ENCODE measurements around the gene CADPS2. TPM values are rescaled to one million over a fixed set of nuclear protein-coding genes. Genes with fewer than 3 reads are reported as not detected.

CADPS2 gene
- polyA plus RNA-seq, 1 donor (not counting 4 experiments of a cell fraction or from before 2014, with no cell fraction given), result 0.35 TPM

DNA sequence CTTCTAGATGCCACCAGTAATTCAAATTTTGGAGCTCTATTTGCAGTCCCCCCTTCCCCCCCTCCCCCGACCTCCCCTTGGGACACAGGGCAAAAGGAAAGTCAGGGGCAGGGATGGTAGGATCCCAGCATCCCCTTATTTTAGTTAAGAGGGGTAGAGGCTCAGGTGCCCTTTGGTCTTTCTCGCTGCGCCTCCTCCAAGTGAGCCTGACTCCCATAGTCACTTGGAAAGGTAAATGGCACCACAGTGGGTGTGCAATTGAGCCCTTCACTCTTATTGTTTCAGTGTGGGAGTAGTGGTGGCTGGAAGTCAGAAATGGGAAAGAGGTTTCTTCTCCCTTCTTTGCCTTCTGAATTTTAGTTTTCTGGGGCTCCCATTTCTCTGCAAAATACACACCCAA lies 573.5 kb downstream of the CADPS2 start:
- no peak for DNase-seq (ENCODE audit: low read depth, low spot score)
- Histone ChIP-seq H3K79me2 (ENCODE audit: control insufficient read depth, insufficient read depth, low read length) (no peaks in the 10 kb centered on the region), H3K27ac (ENCODE audit: control insufficient read depth, insufficient read depth, low read length) (no peak overlapping the region), H3K27me3 (ENCODE audit: control insufficient read depth, extremely low read depth, insufficient read depth, low read length) (peaks cover 87% of the 10 kb centered on the region), H3K4me1 (ENCODE audit: control insufficient read depth, extremely low read depth, insufficient read depth, low read length) (no peaks in the 10 kb centered on the region), H3K9ac (ENCODE audit: control insufficient read depth, extremely low read depth, insufficient read depth, low read length) (no peak overlapping the region), H3K9me1 (ENCODE audit: control insufficient read depth, extremely low read depth, insufficient read depth, low read length) (no peaks in the 10 kb centered on the region), H3K4me2 (ENCODE audit: control insufficient read depth, extremely low read depth, insufficient read depth, low read depth, low read length) (no peak overlapping the region), H3K9me3 (ENCODE audit: control insufficient read depth, low read depth, low read length) (no peaks in the 10 kb centered on the region), H3K36me3 (ENCODE audit: control insufficient read depth in 2 of 2, extremely low read depth in 1 of 2, insufficient read depth in 2 of 2, low read length in 2 of 2) (no peaks in the 10 kb centered on the region), H2AFZ (ENCODE audit: control insufficient read depth, low read length) (no peak overlapping the region), H3K4me3 (ENCODE audit: control insufficient read depth in 2 of 3, extremely low read depth in 1 of 3, insufficient read depth in 2 of 3, low read depth in 1 of 3, low read length in 3 of 3) (no peak overlapping the region), H4K20me1 (ENCODE audit: control insufficient read depth, extremely low read depth, insufficient read depth, low read length) (no peaks in the 10 kb centered on the region)
- dilution Hi-C loops (cut with MboI; ENCODE audit: extremely low pct_ligation_motif_present, low sequenced_read_pairs), result no loop called here
- TF ChIP-seq, protein P1, sequence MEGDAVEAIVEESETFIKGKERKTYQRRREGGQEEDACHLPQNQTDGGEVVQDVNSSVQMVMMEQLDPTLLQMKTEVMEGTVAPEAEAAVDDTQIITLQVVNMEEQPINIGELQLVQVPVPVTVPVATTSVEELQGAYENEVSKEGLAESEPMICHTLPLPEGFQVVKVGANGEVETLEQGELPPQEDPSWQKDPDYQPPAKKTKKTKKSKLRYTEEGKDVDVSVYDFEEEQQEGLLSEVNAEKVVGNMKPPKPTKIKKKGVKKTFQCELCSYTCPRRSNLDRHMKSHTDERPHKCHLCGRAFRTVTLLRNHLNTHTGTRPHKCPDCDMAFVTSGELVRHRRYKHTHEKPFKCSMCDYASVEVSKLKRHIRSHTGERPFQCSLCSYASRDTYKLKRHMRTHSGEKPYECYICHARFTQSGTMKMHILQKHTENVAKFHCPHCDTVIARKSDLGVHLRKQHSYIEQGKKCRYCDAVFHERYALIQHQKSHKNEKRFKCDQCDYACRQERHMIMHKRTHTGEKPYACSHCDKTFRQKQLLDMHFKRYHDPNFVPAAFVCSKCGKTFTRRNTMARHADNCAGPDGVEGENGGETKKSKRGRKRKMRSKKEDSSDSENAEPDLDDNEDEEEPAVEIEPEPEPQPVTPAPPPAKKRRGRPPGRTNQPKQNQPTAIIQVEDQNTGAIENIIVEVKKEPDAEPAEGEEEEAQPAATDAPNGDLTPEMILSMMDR (optimal IDR thresholded peaks at IDR 0.05 in 1 of 3, IDR thresholded peaks at IDR 0.05 in 1 of 3, conservative IDR thresholded peaks at IDR 0.05 in 1 of 3; ENCODE audit: extremely low read depth in 1 of 3, insufficient read depth in 2 of 3, low read length in 3 of 3), result no peak
- TF ChIP-seq EZH2 (IDR thresholded peaks at IDR 0.05; ENCODE audit: low read length), result no peak
- FAIRE-seq, result no peak

DNA sequence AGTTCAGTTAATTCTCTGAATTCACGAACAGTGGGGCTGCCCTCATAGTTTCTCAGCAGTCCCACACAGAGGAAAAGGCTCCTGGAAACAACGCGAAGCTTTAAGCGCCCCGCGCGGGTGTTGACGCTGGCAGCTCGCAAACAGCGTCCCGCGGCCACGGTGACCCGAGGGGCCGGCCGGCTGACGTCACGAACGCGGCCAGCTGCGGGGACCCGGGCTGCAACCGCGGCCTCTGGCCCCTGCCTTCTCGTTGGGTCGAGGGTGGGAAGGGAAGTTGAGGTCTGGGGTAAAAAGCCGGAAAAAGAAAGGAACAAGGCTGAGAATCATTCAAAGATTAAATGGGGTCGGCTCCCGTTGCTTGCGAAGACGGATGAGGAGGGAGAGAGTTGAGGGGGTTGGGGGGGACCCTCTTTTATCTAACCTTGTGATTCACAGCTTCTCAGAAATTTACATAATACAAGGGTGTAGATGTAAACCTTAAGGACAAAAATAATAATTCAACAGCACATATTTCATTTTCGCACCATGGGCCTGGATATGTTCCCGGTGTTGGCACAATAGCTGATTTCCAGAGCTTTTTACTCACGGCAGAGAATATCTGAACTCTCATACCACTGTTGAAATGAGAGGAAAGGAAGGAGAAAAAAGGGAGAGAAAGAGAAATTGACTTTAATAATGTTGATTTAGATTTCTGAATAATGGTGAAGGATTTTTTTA lies 574.4 kb downstream of the CADPS2 start:
- no peak overlapping the region for H2AFZ ChIP-seq (ENCODE audit: control insufficient read depth, low read length)
- H3K4me2 ChIP-seq (ENCODE audit: control insufficient read depth, extremely low read depth, insufficient read depth, low read depth, low read length), result no peak overlapping the region
- FAIRE-seq, result no peak
- H4K20me1 ChIP-seq (ENCODE audit: control insufficient read depth, extremely low read depth, insufficient read depth, low read length), result no peaks in the 10 kb centered on the region
- dilution Hi-C loops (cut with MboI; ENCODE audit: extremely low pct_ligation_motif_present, low sequenced_read_pairs), result no loop called here
- H3K4me1 ChIP-seq (ENCODE audit: control insufficient read depth, extremely low read depth, insufficient read depth, low read length), result no peaks in the 10 kb centered on the region
- no peak overlapping the region for H3K9ac ChIP-seq (ENCODE audit: control insufficient read depth, extremely low read depth, insufficient read depth, low read length)
- peak; percentile 1 for TF ChIP-seq EZH2 (IDR thresholded peaks at IDR 0.05; ENCODE audit: low read length)
- TF ChIP-seq, protein P1 (optimal IDR thresholded peaks at IDR 0.05 in 1 of 3, IDR thresholded peaks at IDR 0.05 in 1 of 3, conservative IDR thresholded peaks at IDR 0.05 in 1 of 3; ENCODE audit: extremely low read depth in 1 of 3, insufficient read depth in 2 of 3, low read length in 3 of 3), result no peak
- H3K27ac ChIP-seq (ENCODE audit: control insufficient read depth, insufficient read depth, low read length), result no peak overlapping the region
- H3K79me2 ChIP-seq (ENCODE audit: control insufficient read depth, insufficient read depth, low read length), result no peaks in the 10 kb centered on the region
- no peak for DNase-seq (ENCODE audit: low read depth, low spot score)
- H3K36me3 ChIP-seq (ENCODE audit: control insufficient read depth in 2 of 2, extremely low read depth in 1 of 2, insufficient read depth in 2 of 2, low read length in 2 of 2), result no peaks in the 10 kb centered on the region
- H3K9me1 ChIP-seq (ENCODE audit: control insufficient read depth, extremely low read depth, insufficient read depth, low read length), result no peaks in the 10 kb centered on the region
- H3K4me3 ChIP-seq (ENCODE audit: control insufficient read depth in 2 of 3, extremely low read depth in 1 of 3, insufficient read depth in 2 of 3, low read depth in 1 of 3, low read length in 3 of 3), result no peak overlapping the region
- peaks cover 91% of the 10 kb centered on the region for H3K27me3 ChIP-seq (ENCODE audit: control insufficient read depth, extremely low read depth, insufficient read depth, low read length)
- no peaks in the 10 kb centered on the region for H3K9me3 ChIP-seq (ENCODE audit: control insufficient read depth, low read depth, low read length)

Data from keratinocyte (primary cell).